ENCODE results near the gene YPEL3. TPM values are rescaled to one million over a fixed set of nuclear protein-coding genes. Genes with fewer than 3 reads are reported as not detected.

Gene YPEL3
- total RNA-seq, 1 donor from 2014 or later = 12.9 TPM

- DNase-seq (ENCODE audit: low read depth) = no peak
These were observed 26.2 kb downstream of the YPEL3 start for GRCh38 chr16:30069611-30070462.

GRCh38 chr16:30068750-30069610, 27.0 kb downstream of the YPEL3 start:
- DNase-seq (ENCODE audit: low read depth) = no peak

DNA sequence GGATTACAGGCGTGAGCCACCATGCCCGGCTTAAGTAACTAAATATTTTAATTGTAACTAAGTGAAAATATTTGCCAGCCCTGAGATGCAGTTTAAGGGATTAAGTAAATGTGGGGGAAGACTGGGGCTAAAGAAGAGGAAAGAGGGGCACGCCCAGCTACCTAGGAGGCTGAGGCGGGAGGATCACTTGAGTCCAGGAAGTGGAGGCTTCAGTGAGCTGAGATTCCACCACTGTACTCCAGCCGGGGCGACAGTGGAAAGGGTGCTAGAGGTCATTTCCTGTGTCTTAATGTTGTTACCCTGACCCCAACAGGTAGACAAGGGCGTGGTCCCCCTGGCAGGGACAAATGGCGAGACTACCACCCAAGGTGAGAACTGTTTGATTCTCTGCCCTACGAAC, 27.7 kb downstream of the YPEL3 start:
- no peak for DNase-seq (ENCODE audit: low read depth)

GRCh38 chr16:30067584-30067916, 28.5 kb downstream of the YPEL3 start:
- DNase-seq (ENCODE audit: low read depth) = no peak

DNA sequence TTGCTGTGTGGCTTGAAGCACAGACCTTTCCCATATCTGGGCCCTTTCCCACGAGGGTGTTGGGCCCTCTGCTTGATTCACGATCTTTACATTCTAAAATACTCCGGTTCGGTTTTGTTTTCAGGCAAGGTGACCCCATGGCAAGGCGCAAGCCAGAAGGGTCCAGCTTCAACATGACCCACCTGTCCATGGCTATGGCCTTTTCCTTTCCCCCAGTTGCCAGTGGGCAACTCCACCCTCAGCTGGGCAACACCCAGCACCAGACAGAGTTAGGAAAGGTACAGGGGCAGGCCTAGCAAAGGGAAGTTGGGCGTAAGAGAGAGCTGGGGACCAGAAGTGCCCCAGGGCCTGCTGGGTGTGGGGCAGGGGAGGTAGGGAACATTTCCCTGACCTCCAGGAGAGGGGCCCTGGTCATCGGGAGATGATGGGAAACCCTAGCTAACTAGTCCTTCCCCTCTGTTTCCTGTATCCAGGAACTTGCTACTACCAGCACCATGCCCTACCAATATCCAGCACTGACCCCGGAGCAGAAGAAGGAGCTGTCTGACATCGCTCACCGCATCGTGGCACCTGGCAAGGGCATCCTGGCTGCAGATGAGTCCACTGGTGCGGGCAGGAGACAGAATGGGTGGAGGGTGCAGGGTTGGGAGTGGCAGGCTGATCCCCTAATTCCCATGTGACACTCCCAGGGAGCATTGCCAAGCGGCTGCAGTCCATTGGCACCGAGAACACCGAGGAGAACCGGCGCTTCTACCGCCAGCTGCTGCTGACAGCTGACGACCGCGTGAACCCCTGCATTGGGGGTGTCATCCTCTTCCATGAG, 29.0 kb downstream of the YPEL3 start:
- no peak for DNase-seq (ENCODE audit: low read depth)

- DNase-seq (ENCODE audit: low read depth) = no peak
These were observed 29.9 kb downstream of the YPEL3 start for GRCh38 chr16:30065943-30066760.

DNA sequence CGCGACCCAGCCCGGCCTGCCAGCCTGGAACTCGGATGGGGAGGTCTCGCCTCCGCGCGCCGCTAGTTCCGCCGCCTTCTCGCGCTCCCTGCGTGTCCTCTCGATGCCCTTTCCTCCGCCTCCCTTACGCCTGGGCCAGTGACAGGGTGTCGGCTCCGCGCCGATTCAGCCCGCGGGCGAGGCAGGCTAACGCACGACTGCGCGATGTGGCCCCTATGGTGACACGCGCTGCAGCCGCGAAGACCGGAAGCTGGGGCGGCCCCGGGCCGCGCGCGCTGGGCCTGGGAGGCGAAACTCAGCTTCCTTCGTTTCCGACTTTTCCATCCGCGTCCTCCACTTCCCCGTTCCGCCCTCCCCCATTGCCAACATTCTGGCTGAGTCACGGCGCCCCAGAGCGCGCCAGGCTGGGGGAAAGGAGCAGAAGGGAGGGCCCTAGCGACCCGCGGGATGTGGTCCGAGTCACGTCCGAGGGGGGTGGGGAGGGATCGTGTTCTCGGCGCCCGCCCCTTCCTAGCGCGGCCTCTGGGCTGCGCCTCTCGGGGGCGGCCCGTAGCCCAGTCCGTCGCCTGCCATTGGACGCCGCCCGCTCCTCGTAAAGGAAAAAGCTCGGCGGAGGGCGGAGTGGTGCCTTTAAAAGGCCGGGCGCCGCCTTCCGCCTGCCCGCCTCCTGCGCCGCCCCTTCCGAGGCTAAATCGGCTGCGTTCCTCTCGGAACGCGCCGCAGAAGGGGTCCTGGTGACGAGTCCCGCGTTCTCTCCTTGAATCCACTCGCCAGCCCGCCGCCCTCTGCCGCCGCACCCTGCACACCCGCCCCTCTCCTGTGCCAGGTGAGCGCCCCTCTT, 30.7 kb downstream of the YPEL3 start, which contains the start of gene ALDOA:
TSS of gene ALDOA (plus strand) at position 659 of the 841 bp plus-strand sequence. CDS start 1,138 bp downstream, outside the sequence.
- DNase-seq (ENCODE audit: low read depth) = peak; percentile 90

GRCh38 chr16:30064729-30065101, 31.3 kb downstream of the YPEL3 start:
- no peak for DNase-seq (ENCODE audit: low read depth)

- peak; percentile 44 for DNase-seq (ENCODE audit: low read depth)
These were observed 31.9 kb downstream of the YPEL3 start for GRCh38 chr16:30063893-30064728.

DNA sequence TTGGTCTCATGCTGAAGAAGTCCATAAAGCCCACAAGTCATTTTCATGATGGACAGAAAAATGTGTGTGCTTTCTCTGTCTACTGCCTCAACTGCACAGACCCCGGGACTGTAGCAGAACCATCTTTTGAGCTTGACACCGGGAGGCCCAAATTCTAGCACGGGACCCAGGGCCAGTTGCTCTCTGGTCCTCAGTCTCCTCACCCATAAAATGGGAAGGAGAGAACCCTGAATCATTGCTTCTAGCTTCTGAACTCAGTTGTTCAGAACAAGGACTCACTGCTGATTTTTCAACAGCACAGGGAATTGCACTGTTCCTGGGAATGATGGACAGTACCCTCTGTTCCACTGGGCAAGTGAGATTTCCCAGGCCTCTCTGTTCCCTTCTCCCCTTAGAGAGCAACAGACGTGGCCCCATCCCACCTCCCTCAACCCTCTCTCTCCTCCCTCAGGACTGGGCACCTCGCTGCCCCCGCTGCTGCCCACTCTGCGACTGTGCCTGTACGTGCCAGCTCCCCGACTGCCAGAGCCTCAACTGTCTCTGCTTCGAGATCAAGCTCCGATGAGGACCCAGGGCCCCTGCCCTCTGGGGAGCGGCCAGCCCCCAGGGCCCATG, 32.6 kb downstream of the YPEL3 start:
- no peak for DNase-seq (ENCODE audit: low read depth)

DNA sequence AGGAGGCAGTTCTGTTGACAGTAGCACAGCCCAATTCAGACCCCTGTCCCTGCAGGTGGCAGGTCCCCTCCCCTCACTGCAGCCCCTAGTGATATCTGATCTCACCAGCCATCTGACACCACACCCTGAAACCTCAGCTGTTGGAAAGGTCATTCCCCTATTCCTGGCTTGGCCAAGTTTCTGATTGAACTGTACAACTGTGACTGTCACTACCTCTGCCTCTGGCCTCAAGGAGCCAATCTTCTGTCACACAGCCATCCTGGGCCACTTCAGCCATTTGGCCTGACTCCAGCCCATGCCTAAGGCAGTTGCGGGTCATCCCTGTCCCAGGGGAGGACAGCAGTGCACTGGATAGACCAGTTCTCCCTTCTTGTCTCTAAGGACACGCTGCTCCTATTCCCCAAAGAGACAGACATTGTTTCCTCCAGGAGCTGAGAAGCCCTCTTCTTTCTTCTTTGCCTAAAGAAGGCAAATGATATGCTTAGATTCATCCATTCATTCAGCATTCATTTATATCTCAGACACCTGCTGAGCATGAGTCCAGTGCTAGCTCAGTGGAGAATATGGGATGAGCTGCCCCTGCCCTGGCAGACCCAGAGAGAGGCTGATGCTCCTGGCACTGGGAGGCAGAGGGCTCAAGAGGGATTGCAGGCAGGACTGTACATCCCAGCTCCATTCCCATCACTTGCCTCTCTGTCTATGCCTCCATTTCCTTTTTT, 35.0 kb downstream of the YPEL3 start:
- DNase-seq (ENCODE audit: low read depth) = no peak

DNA sequence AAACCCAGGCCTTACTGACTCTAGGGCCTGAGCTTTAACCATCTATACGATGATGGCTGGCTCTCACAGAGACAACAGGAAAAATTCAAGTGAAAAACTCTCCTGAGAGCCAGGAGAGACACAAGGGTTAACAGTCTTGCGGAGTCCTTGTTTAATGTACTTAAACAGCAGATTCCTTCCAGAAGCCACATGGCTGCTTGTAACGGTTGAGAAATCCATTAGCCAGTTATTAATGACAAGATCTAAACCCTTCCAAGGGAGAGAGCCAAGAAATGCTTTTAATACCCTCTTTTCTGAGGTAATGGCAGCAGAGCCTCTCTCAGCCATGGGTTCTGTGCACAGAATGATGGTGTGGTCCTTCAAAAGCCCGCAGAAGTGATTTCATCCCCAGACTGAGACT, 35.7 kb downstream of the YPEL3 start:
- DNase-seq (ENCODE audit: low read depth) = no peak

- peak; percentile 64 for DNase-seq (ENCODE audit: low read depth)
These were observed 41.0 kb downstream of the YPEL3 start for GRCh38 chr16:30054959-30055553.

DNA sequence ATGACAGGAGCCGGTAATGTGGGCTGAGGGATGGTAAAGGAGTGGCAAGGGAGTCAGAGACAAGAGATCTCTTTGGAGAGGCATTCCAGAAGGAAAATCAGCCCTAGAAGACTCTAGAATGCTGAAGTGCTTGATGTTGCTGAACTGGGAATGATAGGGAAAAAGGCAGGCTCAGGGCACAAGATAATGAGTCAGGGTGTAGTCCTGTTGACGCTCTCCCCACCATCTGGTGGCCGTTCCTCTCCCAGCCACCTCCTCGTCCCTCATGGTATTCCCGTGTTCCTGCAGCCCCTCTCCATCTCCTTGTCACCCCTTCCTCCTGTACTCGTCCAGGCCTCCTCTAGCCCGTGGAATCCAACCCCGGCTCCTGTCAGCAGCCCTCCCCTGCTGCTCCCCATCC, 41.6 kb downstream of the YPEL3 start:
- no peak for DNase-seq (ENCODE audit: low read depth)

- no peak for DNase-seq (ENCODE audit: low read depth)
These were observed 42.5 kb downstream of the YPEL3 start for GRCh38 chr16:30053376-30054015.

GRCh38 chr16:30052671-30053372, 43.2 kb downstream of the YPEL3 start:
- DNase-seq (ENCODE audit: low read depth) = peak; percentile 71

GRCh38 chr16:30051518-30051917, 44.5 kb downstream of the YPEL3 start:
- peak; percentile 21 for DNase-seq (ENCODE audit: low read depth)

Data from renal cortical epithelial cell (primary cell).